Measurements from ENCODE around the gene MC1R. TPM values are rescaled to one million over a fixed set of nuclear protein-coding genes. Genes with fewer than 3 reads are reported as not detected.

MC1R gene
- total and polyA plus RNA-seq, 2 of the 4 experiments (the other 2 are of a cell fraction) = 3.8 to 9.5 TPM

- Histone ChIP-seq H4K91ac (ENCODE audit: insufficient read depth, low read depth, low read length) (no peak overlapping the region), H3K9me3 (ENCODE audit: control insufficient read depth, insufficient read depth, low read length) (no peaks in the 10 kb centered on the region), H3K56ac (ENCODE audit: extremely low read depth, insufficient read depth, low read length) (no peak overlapping the region), H2AK5ac (ENCODE audit: low read depth, low read length) (no peak overlapping the region), H3K9ac (ENCODE audit: low read depth, low read length) (no peak overlapping the region), H2AFZ (replicated peaks; ENCODE audit: low read length, poor library complexity) (no peak overlapping the region), H2BK120ac (ENCODE audit: low read depth, low read length) (no peak overlapping the region), H2BK20ac (ENCODE audit: low read depth, low read length) (no peak overlapping the region), H2BK5ac (ENCODE audit: low read depth, low read length, poor library complexity, severe bottlenecking) (no peak overlapping the region), H3K36me3 (ENCODE audit: control insufficient read depth, insufficient read depth, low read length) (peaks cover 26% of the 10 kb centered on the region; the same call in 1 of the 2 replicates), H3K4me3 (ENCODE audit: insufficient read depth, low read depth, low read length) (no peak overlapping the region), H3K14ac (replicated peaks; ENCODE audit: low read depth, low read length) (no peak overlapping the region), H3K18ac (ENCODE audit: low read depth, low read length) (no peak overlapping the region), H3K27ac (ENCODE audit: insufficient read depth, low read length) (no peak overlapping the region), H3K23ac (ENCODE audit: low read depth, low read length) (no peak overlapping the region), H3K9me1 (ENCODE audit: insufficient read depth, low read length) (0 out of 2 replicates have a peak, but pooled peaks cover 3% of the 10 kb centered on the region), H2AK9ac (replicated peaks; ENCODE audit: low read depth, low read length, poor library complexity) (no peak overlapping the region), H3K27me3 (ENCODE audit: control insufficient read depth, insufficient read depth, low read length) (no peaks in the 10 kb centered on the region), H4K5ac (ENCODE audit: low read depth, low read length) (no peak overlapping the region), H3K4me1 (ENCODE audit: control insufficient read depth, insufficient read depth, low read length) (no peaks in the 10 kb centered on the region), H3K4me2 (ENCODE audit: low read depth, low read length) (no peak overlapping the region), H3K79me1 (ENCODE audit: low read depth in 1 of 2, low read length in 2 of 2) (peaks cover 6 to 18% of the 10 kb centered on the region in 2 experiments; a peak in 3 of 4 replicates), H4K20me1 (ENCODE audit: insufficient read depth, low read length) (no peaks in the 10 kb centered on the region; the same call in 1 of the 2 replicates), H3K4ac (ENCODE audit: low read depth, low read length) (no peak overlapping the region), H2BK15ac (ENCODE audit: low read depth, low read length) (no peak overlapping the region), H4K8ac (ENCODE audit: low read depth in 2 of 2, low read length in 2 of 2) (no peak overlapping the region)
- 95% methylated on average over 10 of the region's 30 CpGs; no CpG with 5 or more reads in 1 of the 2 experiments for WGBS, 2 experiments (ENCODE audit: extremely low coverage in 2 of 2, insufficient read length in 1 of 2)
- intact Hi-C loops (cut with micrococcal nuclease) (no loop called here), dilution Hi-C loops (cut with HindIII; ENCODE audit: low sequenced_read_pairs, unreplicated experiment) (no loop called here), in situ Hi-C loops (cut with MboI; ENCODE audit: low sequenced_read_pairs) (no loop called here)
- DNase-seq = no peak
- POLR2A ChIA-PET (ENCODE audit: unreplicated experiment) = no interaction called here
- no peak for ATAC-seq (ENCODE audit: low read depth)
- CTCF ChIA-PET = no interaction called here
- no peak for TF ChIP-seq USF2 (IDR thresholded peaks at IDR 0.05; ENCODE audit: low read depth, low read length)
- TF ChIP-seq MXI1 (IDR thresholded peaks at IDR 0.05; ENCODE audit: borderline replicate concordance, low read depth, low read length) = no peak
- no peak for TF ChIP-seq RFX5 (IDR thresholded peaks at IDR 0.05; ENCODE audit: low read depth, low read length)
- TF ChIP-seq CTCF (conservative IDR thresholded peaks at IDR 0.05; ENCODE audit: low read depth, low read length) = no peak
- no peak for TF ChIP-seq FOS (IDR thresholded peaks at IDR 0.05; ENCODE audit: low read depth, low read length)
- no peak for TF ChIP-seq ELK1 (IDR thresholded peaks at IDR 0.05; ENCODE audit: borderline replicate concordance, low read depth, low read length)
- TF ChIP-seq MAFK (IDR thresholded peaks at IDR 0.05; ENCODE audit: low read depth, low read length) = no peak
- TF ChIP-seq BHLHE40 (IDR thresholded peaks at IDR 0.05; ENCODE audit: low read depth, low read length) = no peak
- TF ChIP-seq RCOR1 (IDR thresholded peaks at IDR 0.05; ENCODE audit: insufficient replicate concordance, low read length) = no peak
- no TSS peak for BruUV-seq (replicated peaks)
Observed at GRCh38 chr16:89965447-89966225, 47.0 kb downstream of the MC1R start.

Data from IMR-90 (cell line).